SJSA1 (cell line): ENCODE results near the gene MEX3D. TPM values are rescaled to one million over a fixed set of nuclear protein-coding genes. Genes with fewer than 3 reads are reported as not detected.
"Not testable (repeated sequence)": the region's sequence is repeated elsewhere in the genome, so short reads cannot be mapped to it uniquely, and the experiment has no call there.

Source experiments
- DNase-seq, 2 experiments: peaks; one replicate each; pipeline ENCODE4 v3.0.0-alpha.2; 2015 to 2020; ENCODE audit warnings: low spot score in 2 of 2, low read depth in 1 of 2
- H3K27ac ChIP-seq: fragments of 250-450 bp; sonication (Bioruptor Pico); 2 replicates; pipeline ENCODE4 v1.5.1; 2020; ENCODE audit warnings: mild to moderate bottlenecking, moderate library complexity
- H3K27me3 ChIP-seq: fragments of 250-450 bp; sonication (Bioruptor Pico); replicated peaks from 2 replicates; pipeline ENCODE4 v1.5.1; 2020; ENCODE audit warnings: mild to moderate bottlenecking, moderate library complexity
- H3K36me3 ChIP-seq: fragments of 250-450 bp; sonication (Bioruptor Pico); 2 replicates; pipeline ENCODE4 v1.5.1; 2020; ENCODE audit warnings: mild to moderate bottlenecking
- H3K4me1 ChIP-seq: fragments of 250-450 bp; sonication (Bioruptor Pico); replicated peaks from 2 replicates; pipeline ENCODE4 v1.6.1; 2021; ENCODE audit warnings: mild to moderate bottlenecking
- H3K4me3 ChIP-seq: fragments of 250-450 bp; sonication (Bioruptor Pico); 2 replicates; pipeline ENCODE4 v1.5.1; 2020; ENCODE audit warnings: mild to moderate bottlenecking
- H3K9me3 ChIP-seq: fragments of 250-450 bp; sonication (Bioruptor Pico); replicated peaks from 2 replicates; pipeline ENCODE4 v1.5.1; 2020; ENCODE audit warnings: mild to moderate bottlenecking
- total RNA-seq: library from RNA; depleted of rRNA; stranded (reverse); fragments of >200 nt; shearing (Covaris generic); gene quantifications from 2 replicates; pipeline ENCODE4 v1.2.3, GENCODE V29; 2014

The MEX3D gene
- total RNA-seq, 1 experiment from 2014 or later = 109 TPM

- DNase-seq, H3K36me3 ChIP-seq, H3K27ac ChIP-seq, H3K4me1 ChIP-seq, H3K4me3 ChIP-seq, H3K9me3 ChIP-seq: not testable (repeated sequence)
- H3K27me3 ChIP-seq = peaks cover 16% of the 10 kb centered on the region
Measured at GRCh38 chr19:1530856-1531255, 37.3 kb downstream of the MEX3D start.

- Histone ChIP-seq H3K36me3 (no peaks in the 10 kb centered on the region), H3K27ac (no peak overlapping the region), H3K4me1 (no peaks in the 10 kb centered on the region), H3K4me3 (no peak overlapping the region), H3K27me3 (peaks cover 30% of the 10 kb centered on the region), H3K9me3 (no peaks in the 10 kb centered on the region)
- no peak for DNase-seq
Measured at GRCh38 chr19:1529430-1529816, 38.7 kb downstream of the MEX3D start.

GRCh38 chr19:1528596-1529429 lies 39.3 kb downstream of the MEX3D start:
- Histone ChIP-seq H3K9me3 (no peaks in the 10 kb centered on the region), H3K36me3 (no peaks in the 10 kb centered on the region), H3K27me3 (peaks cover 35% of the 10 kb centered on the region), H3K4me1 (no peaks in the 10 kb centered on the region), H3K4me3 (no peak overlapping the region), H3K27ac (no peak overlapping the region)
- no peak for DNase-seq

- H3K27me3 ChIP-seq = peaks cover 41% of the 10 kb centered on the region
Measured at GRCh38 chr19:1527650-1528309, 40.3 kb downstream of the MEX3D start.

GRCh38 chr19:1526979-1527649 lies 41.0 kb downstream of the MEX3D start:
- peaks cover 45% of the 10 kb centered on the region for H3K27me3 ChIP-seq
- H3K27ac ChIP-seq = no peak overlapping the region
- DNase-seq = no peak
- H3K4me3 ChIP-seq = no peak overlapping the region
- H3K36me3 ChIP-seq = no peaks in the 10 kb centered on the region
- H3K4me1 ChIP-seq = no peaks in the 10 kb centered on the region
- no peaks in the 10 kb centered on the region for H3K9me3 ChIP-seq

More at GRCh38 chr19:1527650-1528309, 40.3 kb downstream of the MEX3D start:
- no peak for DNase-seq
- no peaks in the 10 kb centered on the region for H3K4me1 ChIP-seq
- no peaks in the 10 kb centered on the region for H3K36me3 ChIP-seq
- H3K27ac ChIP-seq = no peak overlapping the region
- H3K9me3 ChIP-seq = no peaks in the 10 kb centered on the region
- no peak overlapping the region for H3K4me3 ChIP-seq

- Histone ChIP-seq H3K4me1 (no peaks in the 10 kb centered on the region), H3K27me3 (peaks cover 41% of the 10 kb centered on the region), H3K9me3 (no peaks in the 10 kb centered on the region), H3K27ac (no peak overlapping the region), H3K36me3 (no peaks in the 10 kb centered on the region), H3K4me3 (no peak overlapping the region)
- DNase-seq = no peak
Measured at GRCh38 chr19:1526066-1526778, 41.9 kb downstream of the MEX3D start.

GRCh38 chr19:1525343-1525742 lies 42.8 kb downstream of the MEX3D start:
- Histone ChIP-seq H3K36me3 (no peaks in the 10 kb centered on the region), H3K27me3 (peaks cover 43% of the 10 kb centered on the region), H3K4me1 (no peaks in the 10 kb centered on the region), H3K27ac (no peak overlapping the region), H3K4me3 (no peak overlapping the region), H3K9me3 (no peaks in the 10 kb centered on the region)
- no peak for DNase-seq

- H3K27me3 ChIP-seq = peaks cover 43% of the 10 kb centered on the region
- no peaks in the 10 kb centered on the region for H3K4me1 ChIP-seq
- no peaks in the 10 kb centered on the region for H3K36me3 ChIP-seq
- H3K4me3 ChIP-seq = no peak overlapping the region
- H3K9me3 ChIP-seq = no peaks in the 10 kb centered on the region
- no peak overlapping the region for H3K27ac ChIP-seq
- DNase-seq = no peak
Measured at GRCh38 chr19:1524972-1525325, 43.2 kb downstream of the MEX3D start.

- Histone ChIP-seq H3K27ac (no peak overlapping the region), H3K4me1 (no peaks in the 10 kb centered on the region), H3K36me3 (no peaks in the 10 kb centered on the region), H3K27me3 (peaks cover 43% of the 10 kb centered on the region), H3K4me3 (no peak overlapping the region), H3K9me3 (no peaks in the 10 kb centered on the region)
- DNase-seq = no peak
Measured at GRCh38 chr19:1524287-1524971, 43.7 kb downstream of the MEX3D start.

GRCh38 chr19:1523412-1524286 lies 44.5 kb downstream of the MEX3D start, which contains the start of gene PLK5:
TSS of gene PLK5 (plus strand) at chr19:1524077. CDS start at chr19:1526997, 2,920 bp downstream.
- Histone ChIP-seq H3K4me1 (no peaks in the 10 kb centered on the region), H3K36me3 (no peaks in the 10 kb centered on the region), H3K9me3 (no peaks in the 10 kb centered on the region), H3K27ac (no peak within 1 kb of the TSS), H3K4me3 (no peak within 1 kb of the TSS), H3K27me3 (peaks cover 43% of the 10 kb centered on the region)
- no peak for DNase-seq

GRCh38 chr19:1522838-1523237 lies 45.3 kb downstream of the MEX3D start:
- Histone ChIP-seq H3K27ac (no peak overlapping the region), H3K27me3 (peaks cover 43% of the 10 kb centered on the region), H3K4me3 (no peak overlapping the region), H3K36me3 (no peaks in the 10 kb centered on the region), H3K9me3 (no peaks in the 10 kb centered on the region), H3K4me1 (no peaks in the 10 kb centered on the region)
- DNase-seq = no peak

- H3K27ac ChIP-seq = no peak overlapping the region
- no peaks in the 10 kb centered on the region for H3K9me3 ChIP-seq
- H3K4me3 ChIP-seq = no peak overlapping the region
- H3K36me3 ChIP-seq = no peaks in the 10 kb centered on the region
- H3K4me1 ChIP-seq = no peaks in the 10 kb centered on the region
- H3K27me3 ChIP-seq = peaks cover 43% of the 10 kb centered on the region
- no peak for DNase-seq
Measured at GRCh38 chr19:1522061-1522460, 46.1 kb downstream of the MEX3D start.
